Activated CD4-positive, alpha-beta T cell treated with anti-CD3 and anti-CD28 coated beads, Interleukin-2, amount 50 U/mL, for 24 hours (primary cell): ENCODE measurements around the gene STMN3.
"Not testable (repeated sequence)": the region's sequence is repeated elsewhere in the genome, so short reads cannot be mapped to it uniquely, and the experiment has no call there.

ENCODE experiments used
- DNase-seq, 2 donors: peaks; one replicate each; pipeline ENCODE4 v3.0.0-alpha.2; 2020; ENCODE audit warnings: low read depth in 1 of 2, low spot score in 1 of 2

The STMN3 gene

GRCh38 chr20:63639093-63639975 lies 13.9 kb downstream of the STMN3 start:
- DNase-seq: peak in 1 of 2 donors; percentile 53

DNA sequence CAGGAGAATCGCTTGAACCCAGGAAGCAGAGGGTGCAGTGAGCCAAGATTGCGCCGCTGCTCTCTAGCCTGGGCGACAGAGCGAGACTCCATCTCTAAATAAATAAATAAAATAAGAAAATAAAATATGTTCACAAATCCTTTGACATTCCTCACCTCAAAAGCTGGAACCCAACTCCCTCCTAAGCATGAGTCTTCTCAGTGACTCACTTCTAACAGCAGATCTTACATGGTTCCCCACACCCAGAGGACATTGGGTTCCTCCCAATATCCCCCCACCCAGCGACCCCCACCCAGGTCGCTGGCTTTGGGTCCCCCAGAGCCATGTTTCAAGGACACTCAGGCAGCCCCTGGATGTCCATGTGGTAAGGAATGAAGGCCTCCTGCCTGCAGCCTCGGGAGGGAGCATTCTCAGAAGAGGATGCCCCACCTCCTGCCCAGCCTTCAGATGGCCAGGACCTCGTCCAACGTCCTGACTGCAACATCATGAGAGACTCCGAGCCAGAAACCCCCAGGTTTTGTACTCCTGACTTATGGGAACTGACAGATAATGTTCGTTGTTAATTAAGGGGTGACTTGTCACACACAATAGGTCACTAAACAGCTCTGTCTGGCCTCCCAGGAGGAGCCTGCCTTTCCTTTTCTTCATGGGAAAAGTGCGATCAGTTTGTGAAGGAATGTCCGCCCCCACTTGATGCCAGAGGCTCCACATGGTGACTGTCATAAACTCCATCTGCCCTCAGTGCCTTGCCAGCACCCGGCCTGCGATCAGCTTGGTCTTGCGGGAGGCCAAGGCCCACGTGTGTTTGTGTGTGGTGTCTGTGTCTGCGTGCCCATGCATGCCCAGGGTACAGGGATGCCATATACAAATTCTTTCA lies 16.2 kb downstream of the STMN3 start:
- no peak for DNase-seq

DNA sequence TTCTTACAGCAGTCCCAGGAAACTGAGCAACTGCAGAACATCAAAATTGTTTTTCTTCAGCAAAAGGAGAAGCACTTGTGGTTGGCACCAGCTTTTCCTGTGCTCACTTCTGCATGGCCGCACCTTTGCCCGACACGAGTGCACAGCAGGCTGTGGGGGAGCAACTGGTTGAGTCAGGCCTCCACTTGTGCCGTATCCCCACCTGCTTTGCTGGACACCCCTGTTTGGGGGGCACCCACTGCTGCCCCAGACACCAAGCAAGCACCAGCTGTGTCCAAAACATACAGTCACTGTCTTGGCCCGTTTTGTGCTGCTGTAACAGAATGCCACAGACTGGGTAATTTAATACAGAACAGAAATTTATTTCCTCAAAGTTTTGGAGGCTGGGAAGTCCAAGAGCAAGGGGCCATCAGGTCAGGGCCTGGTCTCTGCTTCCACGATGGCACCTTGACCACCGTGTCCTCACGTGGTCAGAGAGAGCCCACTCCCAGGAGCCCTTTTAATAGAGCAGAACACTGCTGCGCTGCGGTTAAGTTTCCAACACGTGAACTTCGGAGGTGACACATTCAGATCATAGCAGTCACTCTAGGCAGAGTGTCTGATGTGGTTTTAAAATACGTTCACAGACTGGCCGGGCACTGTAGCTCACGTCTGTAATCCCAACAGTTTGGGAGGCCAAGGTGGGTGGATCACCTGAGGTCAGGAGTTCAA lies 17.6 kb downstream of the STMN3 start:
- DNase-seq: peak; percentile 31 to 74

GRCh38 chr20:63633732-63634131 lies 19.5 kb downstream of the STMN3 start:
- no peak for DNase-seq

DNA sequence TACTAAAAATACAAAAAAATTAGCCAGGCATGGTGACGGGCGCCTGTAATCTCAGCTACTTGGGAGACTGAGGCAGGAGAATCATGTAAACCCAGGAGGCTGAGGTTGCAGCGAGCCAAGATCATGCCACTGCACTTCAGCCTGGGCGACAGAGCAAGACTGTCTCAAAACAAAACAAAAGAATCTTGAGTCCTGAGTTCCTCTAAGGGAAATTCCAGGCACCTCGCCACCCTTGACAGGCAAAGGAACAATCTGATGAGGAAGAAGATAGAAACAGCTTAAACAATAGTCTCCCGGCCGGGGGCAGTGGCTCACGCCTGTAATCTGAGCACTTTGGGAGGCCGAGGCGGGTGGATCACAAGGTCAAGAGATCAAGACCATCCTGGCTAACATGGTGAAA lies 21.8 kb downstream of the STMN3 start:
- not testable (repeated sequence) for DNase-seq

- not testable (repeated sequence) for DNase-seq
Measured at GRCh38 chr20:63630956-63631355, 22.3 kb downstream of the STMN3 start.

DNA sequence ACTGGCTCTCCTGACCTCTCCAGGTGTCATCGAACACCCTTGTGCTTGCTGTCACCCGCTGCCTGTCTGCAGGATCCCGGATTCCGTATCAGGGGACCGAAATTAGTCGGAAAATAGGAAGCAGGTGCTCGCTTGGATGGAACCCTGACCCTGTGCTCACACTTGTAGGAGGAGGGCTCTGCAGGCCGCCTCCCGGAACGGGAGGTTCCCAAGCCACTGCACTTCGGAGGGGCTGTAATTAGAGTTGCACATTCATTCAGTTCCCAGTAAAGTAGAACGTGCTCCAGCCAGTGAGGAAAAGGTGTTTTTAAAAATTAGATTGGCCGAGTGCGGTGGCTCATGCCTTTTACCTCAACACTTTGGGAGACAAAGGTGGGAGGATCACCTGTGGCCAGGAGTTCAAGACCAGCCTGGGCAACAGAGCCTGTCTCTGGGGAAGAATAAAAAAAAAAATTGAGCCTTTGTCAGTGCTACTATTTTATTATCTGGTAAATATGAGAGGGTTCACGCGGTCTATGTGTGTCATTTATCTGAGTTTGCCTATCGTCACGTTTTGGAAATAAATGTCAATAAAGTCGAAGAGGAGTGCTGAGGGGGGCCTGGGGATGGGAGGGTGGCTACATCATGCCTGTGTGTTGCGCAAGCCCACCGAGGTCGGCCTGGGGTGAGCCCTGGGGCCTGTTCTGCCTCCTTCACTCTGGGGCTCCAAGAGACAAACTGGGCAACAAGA lies 24.8 kb downstream of the STMN3 start:
- DNase-seq: peak; percentile 50 to 69

DNA sequence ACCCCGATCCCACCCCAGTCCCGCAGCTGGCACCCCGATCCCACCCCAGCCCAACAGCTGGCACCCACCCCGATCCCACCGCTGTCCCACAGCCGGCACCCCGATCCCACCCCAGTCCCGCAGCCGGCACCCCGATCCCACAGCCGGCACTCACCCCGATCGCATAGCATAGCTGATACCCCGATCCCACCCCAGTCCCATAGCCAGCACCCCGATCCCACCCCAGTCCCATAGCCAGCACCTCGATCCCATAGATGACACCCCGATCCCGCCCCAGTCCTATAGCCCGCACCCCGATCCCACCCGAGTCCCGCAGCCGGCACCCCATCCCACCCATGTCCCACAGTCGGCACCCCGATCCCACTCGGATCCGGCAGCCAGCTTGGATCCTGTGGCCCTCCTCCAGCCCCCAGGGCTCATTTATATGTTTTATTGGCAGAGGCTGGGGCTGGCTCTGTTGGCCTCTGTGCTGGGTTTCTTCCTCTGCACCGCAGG lies 25.4 kb downstream of the STMN3 start:
- DNase-seq: no peak

- DNase-seq: peak; percentile 90 to 93
Measured at GRCh38 chr20:63627129-63627750, 26.0 kb downstream of the STMN3 start.

DNA sequence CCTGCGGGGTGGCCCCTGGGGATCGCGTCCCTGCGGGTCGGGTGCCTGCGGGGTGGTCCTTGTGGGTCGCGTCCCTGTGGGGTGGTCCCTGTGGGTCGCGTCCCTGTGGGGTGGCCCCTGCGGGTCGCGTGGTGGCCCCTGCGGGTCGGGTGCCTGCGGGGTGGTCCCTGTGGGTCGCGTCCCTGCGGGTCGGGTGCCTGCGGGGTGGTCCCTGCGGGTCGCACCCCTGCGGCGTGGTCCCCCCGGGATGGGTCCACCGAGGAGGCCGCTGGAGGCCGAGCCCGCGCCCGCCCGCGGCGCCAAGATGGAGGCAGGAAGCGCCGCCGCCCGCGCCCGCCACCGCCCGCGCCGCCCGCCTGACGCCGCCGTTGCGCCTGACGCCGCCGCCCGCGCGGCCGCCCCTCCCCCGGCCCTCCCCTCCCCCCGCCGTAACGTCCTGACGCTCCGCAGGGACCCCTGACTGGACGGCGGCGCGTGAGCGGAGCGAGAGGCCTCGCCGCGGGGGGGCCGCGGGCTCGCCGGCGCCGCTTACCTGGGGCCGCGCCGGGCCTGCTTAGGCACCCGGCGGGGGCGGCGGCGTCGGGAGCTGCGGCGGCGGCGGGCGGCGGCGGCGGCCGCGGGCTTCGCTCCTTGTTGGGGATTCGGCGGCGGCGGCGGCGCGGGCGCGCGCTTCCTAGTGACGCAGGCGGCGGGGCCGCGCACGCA lies 26.6 kb downstream of the STMN3 start, which contains the start of gene GMEB2:
Gene GMEB2 (minus strand): TSS at position 678 of the 705 bp plus-strand sequence. CDS start 7,704 bp downstream, outside the sequence.
- DNase-seq: peak in 1 of 2 donors; percentile 57

DNA sequence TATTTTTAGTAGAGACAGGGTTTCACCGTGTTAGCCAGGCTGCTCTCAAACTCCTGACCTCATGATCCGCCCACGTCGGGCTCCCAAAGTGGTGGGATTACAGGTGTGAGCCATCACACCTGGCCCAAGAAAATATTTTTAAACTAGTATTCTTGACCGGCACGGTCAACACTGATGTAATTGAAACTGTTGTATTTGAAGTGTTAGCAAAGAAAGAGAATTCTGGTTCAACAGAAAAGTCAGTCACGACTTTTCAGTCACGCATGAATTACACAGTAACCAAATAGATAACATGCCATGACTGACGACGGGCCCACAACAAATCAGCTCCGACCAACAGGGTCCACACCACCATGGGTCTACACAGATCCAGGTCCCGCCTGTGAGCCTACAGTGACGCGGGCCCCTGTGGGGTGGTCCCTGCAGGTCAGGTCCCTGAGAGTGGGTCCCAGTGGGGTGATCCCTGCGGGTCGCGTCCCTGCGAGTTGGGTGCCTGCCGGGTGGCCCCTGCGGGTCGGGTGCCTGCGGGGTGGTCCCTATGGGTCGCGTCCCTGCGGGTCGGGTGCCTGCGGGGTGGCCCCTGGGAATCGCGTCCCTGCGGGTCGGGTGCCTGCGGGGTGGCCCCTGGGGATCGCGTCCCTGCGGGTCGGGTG lies 27.3 kb downstream of the STMN3 start:
- DNase-seq: no peak

DNA sequence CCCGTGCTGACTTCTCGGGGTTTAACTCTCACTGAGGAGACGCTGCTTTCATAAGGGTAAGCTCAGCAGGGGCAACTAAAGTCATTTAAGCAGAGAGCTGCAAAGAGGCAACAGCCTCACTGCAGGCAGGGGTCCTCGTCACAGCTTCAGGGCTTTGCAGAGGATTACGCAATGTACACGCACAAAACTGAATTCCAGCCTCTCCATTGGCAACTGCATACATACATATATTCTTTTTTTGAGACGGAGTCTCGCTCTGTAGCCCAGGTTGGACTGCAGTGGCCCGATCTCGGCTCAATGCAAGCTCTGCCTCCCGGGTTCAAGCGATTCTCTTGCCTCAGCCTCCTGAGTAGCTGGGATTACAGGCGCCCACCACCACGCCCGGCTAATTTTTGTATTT lies 28.7 kb downstream of the STMN3 start:
- DNase-seq: no peak

DNA sequence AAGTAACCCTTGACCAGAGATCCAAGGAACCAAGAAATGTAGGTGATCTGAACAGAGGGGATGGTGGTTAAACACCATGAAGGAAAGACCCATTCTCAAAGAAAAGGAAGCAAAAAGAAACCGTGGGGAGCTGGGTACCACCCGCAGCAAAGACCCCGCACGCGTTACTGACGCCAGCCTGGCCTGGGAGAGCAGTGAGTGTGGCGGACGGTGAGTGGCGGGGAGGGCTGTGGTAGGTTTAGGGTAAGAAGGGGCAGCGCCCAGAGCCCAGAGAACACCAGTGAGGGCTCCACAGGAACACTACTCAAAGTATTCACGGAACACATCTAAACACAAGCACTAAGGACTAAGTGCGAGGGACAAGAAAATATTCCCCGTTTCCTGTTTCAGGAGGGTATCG lies 30.5 kb downstream of the STMN3 start:
- DNase-seq: no peak

DNA sequence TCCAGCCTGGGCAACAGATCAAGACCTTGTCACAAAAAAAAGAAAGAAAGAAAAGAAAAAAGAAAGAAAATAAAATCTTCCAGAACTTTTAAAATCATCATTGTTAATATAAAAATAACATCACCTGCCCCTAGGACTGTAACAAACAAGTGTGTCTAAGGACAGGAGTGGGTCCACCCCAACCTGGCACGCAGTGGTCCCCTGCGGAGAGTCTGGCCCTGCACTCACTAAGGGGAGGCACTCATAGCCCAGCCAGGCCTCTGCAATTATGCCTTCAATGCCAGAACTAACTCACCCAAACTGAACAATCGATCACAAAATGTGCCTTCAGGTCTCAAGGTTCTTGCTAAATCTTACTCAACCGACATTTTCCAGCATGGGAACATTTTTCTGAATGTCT lies 31.1 kb downstream of the STMN3 start:
- no peak for DNase-seq

- no peak for DNase-seq
Measured at GRCh38 chr20:63620991-63621390, 32.2 kb downstream of the STMN3 start.

- DNase-seq: no peak
Measured at GRCh38 chr20:63619505-63619904, 33.7 kb downstream of the STMN3 start.

- no peak for DNase-seq
Measured at GRCh38 chr20:63619086-63619485, 34.1 kb downstream of the STMN3 start.

GRCh38 chr20:63618291-63618980 lies 34.8 kb downstream of the STMN3 start:
- no peak for DNase-seq
